Embryonic facial prominence (tissue), 1 donor: ENCODE data around the gene HIPK2.

Experiments
- DNase-seq: peaks from one replicate; pipeline ENCODE4 v3.0.0-alpha.2; 2016; ENCODE audit errors: extremely low spot score

The HIPK2 gene

DNA sequence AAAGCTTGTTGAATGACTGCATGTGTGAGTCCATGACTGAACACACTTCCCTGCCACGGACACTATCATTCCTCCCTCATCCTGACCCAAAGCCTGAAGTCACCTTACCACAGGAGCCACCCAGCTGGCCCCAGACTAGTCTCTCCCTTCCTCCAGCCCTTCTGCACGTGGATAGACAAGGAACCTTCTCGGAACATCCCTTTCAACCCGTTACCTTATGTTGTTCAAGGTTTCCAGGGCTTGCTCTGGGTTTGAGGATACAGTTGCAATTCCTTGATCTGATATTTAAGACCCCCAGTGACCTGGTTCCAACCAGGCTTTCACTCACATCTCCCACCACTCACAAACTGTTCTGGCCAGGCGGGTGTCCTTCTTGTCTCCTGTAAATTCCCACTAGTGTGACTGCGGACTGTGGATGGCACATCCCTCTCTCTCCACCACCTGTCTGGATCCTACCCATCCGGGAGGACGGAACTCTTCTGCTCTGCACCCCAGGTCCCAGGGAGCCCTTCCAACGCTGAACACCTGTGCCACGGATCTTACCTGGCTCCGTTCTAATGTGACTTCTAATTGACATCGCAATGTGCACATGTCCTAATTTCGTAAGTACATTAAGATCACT, 62.5 kb downstream of the HIPK2 start:
- DNase-seq = no peak

DNA sequence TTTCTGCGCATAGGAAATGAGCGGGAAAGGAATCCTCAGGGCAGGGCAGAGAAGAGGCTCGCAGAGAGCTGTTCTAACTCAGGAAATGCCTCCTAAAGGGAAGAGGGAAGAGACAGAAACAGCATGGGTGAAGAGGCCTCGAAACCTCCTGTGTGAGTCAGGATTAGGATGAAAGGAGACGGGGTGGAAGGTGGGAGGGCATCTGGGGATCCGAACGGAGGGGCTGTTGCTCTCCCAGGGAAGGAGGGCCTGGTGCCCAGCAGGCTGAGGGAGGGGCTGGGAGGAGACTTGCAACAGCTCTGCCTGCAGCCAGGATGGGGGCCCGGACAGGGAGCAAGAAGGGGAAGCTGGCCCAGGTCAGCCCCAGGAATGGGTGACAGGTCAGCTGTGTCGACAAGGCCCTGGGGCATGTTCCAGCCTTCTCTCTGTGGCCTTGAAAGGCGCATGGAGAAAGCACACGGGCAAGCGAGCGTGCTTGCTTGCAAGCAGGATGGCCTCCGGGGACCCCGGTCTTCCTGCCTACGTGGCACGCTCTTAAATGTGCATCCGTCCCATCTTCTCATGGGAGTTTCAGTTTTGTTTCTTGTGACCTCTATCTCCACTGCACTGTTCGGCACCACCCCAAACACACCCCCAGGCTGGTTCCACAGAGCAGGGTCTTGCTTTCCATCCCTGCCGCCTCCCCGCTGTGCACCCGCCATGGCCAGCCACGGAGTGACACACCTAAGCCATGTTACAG, 63.5 kb downstream of the HIPK2 start:
- DNase-seq = no peak

DNA sequence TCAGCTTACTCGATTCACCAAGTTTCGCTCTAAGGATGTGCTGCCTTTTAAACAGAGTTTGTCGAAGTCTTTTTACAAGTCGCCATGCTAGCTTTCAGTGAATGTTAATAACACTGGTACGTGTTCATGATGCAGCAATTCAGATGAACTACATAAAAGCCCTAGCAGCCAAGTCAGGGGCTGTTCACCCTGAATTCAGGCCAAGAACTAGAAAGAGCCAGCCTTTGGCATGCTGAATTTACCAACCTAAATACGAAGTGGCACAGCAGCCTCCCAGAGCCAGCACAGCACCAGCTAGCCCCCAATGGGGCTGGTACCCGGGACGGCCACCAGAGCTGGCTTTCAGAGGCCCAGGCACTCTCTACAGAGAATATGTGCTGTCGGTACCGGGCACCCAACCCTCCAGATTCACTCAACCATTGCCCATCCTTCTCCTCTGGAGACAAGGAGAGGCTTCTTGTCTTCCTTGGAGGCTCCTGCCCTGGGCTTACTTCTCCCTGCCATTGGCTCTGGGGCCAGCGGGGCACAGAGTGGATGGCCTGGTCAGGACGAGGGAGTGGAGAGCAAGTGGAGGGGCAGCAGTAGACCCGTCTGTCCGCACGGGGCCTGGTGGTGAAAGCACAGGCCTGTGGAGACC, 64.2 kb downstream of the HIPK2 start:
- no peak for DNase-seq

DNA sequence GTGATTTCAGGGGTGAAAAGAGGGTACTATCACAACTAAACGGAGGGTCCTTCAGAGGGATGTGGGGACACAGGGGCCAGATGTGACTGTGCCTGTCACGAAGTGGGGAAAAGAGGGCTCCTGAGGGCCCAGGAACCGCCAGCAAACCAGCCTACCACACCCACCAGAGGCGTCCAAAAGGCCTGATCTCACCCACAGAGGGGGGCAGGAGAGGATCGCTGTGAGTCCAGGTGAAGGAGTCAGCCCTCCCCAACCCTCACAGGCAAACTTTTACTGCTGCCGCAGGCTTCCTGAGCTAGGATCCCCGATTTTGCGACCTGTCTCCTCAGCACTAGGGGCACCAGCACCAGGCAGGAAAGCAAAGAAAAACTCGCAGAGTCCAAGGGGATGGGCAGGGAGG, 64.7 kb downstream of the HIPK2 start:
- no peak for DNase-seq

DNA sequence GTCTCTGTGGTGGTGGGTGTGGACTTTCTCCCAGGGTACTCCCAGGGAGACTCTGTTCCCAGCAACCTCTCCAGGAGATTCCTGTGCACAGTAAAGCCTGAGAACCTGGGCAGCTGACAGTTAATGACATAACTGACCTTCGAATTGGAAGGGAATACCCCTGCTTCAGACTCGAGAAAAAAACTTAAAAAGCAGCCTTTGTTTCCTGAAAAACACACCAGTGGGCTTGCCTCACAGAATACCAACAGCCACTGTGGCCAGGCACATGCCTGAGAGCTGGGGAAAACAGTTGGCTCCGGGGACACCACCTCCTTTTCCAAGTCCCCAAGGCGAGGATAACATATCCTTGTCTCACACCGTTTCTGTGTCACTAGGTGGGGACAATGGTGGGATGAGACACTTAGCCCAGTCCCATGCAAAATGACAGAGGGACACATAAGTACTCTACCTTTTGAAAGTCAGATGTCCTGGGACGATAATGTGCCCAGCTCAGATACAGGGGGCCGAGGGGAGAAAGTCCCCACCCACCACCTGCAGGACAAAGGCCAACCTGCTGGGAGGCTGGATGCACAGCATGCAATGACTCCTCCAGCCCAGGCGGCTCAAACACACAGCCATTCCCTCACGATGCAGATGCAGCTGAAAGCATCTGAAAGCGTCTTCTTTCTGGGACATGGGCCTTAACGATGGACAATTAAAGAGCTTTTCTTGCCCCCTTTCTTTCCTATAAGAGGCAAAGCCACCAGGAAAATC, 65.6 kb downstream of the HIPK2 start:
- DNase-seq = no peak

DNA sequence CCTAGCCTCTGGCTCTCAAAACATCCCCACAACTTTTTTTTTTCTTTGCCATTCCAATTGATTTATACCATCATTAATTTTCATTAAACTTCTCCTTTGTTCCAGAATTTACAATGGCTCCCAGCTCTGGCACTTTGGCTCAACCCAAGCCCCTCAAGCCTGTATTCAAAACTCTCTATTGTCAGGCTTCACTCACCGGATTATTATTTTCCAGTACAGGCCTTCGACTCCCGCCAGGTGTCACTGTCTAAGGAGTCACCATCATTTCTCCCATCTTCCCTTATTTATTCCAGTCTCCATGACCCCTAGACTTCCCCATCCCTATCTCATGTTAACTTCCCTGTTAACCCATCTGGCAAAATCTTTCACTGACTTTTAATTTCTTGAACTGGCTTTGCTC, 67.8 kb downstream of the HIPK2 start:
- DNase-seq = no peak

DNA sequence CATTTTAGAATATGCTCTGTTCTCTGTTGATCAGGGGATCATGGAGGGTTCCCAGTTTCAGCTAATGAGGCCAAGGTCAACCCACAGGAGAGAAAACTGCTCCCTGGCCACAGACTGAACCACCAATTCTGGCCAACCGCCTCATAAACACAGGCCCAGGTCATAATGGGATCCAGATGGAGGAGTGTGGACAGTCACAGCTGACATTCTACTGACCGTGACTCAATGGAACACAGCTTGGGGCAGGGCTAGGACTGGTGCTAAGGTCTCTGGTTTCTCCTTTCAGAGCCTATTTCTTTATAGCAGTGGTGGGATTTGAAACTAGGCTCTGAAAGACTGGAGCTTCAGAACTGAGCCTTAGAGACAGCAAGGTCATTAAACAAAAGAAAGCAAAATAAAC, 68.3 kb downstream of the HIPK2 start:
- no peak for DNase-seq

DNA sequence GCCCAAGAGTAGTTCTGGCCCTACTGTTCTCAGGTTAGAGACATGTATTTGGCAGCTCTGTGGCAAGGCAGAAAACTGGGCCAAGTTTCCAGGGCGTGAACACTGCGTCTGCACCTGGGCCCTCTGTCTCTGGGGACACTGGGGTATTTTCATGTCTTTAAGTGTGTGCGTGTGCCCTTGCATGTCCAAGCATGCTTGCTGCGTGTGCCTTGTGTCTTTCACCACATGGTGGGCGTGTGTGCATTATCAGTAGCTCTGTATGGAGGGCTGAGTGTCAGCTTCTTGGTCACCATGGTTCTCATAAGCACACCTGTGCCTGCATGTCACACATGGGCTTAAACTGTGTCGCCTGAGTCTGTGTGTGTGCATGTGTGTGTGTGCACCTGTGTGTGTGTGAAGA, 69.3 kb downstream of the HIPK2 start:
- no peak for DNase-seq

DNA sequence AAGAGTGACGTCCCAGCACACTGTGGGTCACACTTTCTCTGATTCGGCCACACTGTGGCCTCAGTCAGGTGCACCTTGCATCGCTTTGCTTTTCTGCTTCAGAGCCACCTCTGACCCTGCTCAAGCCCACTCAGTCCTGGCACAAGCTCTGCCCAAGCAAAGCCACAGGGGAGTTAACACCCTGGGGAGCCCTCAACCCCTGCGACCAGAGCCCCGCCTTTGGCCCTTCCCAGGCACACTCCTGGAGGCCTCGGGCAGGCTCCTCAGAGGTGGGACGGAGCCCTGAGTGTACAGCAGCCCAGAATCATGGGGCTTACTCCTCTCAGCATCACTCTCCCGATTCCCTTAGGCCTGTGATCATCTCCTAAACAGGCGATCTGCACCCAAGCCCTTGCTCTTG, 71.0 kb downstream of the HIPK2 start:
- no peak for DNase-seq

DNA sequence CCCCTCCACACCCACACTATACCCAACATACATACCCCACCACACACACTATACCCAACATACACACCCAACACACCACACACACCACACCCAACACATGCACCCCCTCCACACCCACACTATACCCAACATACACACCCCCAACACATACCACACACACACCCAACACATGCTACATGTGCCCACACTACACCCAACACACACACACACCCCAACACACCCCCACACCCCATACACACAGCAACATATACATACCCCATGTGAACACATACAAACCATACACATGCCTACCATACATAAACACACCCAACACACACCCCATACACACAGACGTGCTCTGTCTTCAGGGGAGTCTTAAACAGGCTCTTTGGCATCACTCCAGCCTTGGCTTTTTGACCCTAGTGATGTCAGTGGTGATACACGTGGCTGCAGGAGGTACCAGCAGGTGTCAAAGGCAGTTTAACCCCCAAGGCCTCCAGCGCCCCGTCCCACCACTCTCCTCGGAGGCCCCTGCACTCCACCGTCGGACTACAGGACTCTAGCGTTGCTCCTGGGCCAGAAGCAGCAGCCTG, 73.4 kb downstream of the HIPK2 start:
- no peak for DNase-seq

DNA sequence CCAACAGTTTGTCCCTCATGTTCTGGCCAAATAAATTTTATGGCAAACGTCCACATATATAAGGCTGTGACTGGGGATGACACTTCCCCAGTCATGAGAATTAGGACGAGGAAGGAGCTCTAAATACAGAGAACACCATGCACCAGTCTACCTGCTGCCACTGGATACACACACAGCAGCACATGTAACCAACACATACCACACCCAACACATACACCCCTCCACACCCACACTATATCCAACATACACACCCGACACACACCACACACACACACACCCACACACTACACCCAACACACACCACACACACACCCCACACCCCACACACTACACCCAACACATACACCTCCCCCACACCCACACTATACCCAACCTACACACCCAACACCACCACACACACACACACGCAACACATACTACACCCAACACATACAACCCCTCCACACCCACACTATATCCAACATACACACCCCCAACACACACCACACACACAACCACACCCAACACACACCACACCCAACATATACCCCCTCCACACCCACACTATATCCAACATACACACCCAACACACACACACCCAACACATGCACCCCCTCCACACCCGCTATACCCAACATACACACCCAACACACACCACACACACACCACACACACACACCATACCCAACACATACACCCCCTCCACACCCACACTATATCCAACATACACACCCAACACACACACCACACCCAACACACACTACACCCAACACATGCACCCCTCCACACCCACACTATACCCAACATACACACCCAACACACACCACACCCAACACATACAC, 74.1 kb downstream of the HIPK2 start:
- DNase-seq = no peak

DNA sequence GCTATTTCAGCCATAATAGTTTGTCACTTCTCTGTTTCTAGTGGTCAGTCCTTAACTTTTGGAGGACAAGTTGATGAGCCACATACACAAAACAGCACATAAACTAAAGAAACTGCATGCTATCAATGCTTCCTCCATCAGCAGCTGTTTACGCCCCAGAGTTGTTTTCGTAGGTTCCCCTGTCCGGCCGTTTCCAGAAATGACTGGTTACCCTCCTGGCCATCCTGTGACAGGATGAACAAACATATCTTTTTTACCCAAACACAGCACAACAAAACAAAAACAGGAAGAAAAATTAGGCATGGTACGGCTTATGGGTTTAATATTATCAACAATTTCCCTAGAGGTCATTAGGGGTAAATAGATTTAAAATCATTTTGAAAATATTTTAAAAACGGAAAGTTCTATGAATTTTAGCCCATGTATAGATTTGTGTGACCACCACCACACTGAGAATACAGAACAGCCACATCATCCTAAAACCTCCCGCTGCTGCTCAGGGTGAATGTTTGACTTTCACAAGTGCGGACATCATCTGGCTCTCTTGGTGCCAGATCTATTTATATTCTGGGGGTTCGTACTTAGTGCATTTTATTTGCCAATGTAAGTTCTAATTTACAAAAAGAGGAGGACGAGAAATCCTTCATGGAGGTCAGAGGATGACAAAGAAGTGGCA, 74.8 kb downstream of the HIPK2 start:
- no peak for DNase-seq

DNA sequence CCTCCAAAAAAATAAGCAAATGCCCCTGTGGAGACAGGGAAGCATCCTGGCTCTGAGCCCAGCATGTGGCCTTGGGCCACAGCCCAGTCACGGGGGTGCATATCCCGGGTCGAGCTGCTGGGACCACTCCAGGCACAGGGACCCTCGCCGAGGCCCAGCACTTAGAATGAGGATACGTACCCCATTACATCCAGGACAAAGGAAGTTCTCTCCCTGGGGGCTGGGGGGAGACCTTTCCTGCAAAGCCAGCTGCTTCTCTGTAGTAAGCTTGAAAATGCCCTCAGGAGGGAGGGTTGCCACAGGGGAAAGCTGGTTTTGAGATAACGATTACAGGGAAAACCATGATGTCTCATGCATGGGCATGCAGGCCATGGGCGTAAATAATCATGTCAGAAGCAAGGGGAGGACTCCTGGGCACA, 75.5 kb downstream of the HIPK2 start:
- DNase-seq = no peak

DNA sequence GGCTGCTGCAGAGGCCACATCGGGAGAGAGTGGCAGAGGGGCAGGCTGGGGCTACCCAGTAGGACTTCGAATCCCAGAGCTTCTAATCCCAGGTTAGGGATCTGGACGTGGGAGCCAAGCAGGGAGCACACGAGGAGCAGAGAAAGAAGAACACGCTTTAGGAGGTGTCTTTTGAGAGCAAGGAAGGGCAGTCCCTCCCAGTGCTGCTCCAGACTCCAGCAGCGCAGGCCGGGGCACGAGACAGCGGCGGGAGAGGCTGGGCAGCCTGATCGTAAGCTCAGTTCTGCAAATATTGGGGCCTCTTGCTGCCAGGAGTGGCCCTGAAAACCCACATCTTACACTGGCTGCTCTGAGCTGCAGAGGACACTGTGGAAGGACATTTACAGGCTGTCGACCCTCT, 75.9 kb downstream of the HIPK2 start:
- no peak for DNase-seq

DNA sequence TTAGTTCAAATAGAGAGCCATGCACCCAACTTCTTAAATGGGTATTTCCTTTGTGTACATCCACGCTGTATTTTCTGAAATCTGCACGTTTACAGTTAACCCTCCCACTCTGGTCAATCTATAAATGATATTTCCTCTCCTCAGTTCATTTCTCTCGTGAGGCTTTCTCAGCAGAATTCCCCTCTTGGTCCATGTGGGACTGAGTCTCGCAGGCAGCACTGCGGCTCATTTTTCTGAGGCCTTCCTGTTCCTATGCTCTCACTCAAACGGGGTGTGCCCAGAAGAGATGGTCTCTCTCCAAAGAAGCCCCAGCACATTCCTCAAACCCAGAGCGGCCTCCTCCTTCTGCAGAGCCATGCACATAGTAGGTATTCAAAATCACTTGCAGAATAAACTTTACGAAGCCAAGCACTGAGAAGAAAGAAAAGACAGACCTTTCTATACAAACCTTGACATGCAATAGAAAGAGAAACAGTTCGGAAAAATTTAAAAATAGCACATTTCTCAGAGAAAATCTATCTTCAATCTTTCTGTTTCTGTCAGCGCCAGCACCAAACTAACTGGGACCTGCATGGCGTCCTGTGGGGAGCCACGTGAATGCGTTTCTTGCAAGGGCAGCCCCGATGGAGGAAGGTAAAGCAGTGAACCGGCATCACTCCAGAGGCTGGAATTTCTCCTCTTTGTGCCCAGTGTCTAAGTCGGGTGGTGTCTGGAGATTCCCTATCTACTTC, 77.1 kb downstream of the HIPK2 start:
- DNase-seq = no peak

DNA sequence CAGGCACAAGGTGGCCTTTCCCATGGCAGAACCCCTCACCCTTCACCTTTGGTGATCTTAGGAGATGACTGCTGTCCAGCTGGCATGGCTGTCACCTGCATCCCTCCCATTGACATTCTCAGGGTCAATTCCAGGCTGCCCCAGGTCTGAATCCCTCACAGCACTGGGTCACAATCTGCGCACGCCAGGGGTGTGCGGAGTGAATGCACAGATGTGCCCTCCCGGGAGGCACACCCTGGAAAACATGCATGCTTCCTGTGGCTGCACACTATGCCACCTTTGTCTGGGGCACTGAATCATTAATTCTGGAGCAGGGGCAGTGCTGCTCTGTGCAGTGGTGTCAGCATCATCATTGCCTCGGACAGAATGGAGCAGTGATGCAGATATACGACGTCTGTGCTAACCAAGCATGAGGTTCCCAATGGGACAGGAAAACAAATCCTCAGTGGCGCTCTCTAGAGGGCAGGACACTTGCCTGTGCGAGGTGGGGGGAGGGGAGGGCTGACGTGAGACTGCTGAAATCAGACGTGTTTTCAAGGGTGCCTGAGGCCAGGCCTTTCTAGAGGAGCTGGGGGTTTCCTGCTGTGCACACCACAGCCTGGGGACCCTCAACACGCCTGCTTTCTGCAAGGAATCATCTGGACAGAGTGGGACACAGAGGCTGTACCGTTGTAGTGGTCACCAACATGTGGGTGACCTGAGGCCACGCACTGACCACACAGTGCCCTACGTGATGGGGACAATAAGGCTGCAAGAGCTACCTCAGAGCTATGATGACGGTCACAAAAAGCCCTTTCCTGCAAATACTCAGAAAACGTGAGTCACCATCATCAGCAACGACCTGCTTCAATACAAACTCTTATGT, 77.9 kb downstream of the HIPK2 start:
- no peak for DNase-seq

DNA sequence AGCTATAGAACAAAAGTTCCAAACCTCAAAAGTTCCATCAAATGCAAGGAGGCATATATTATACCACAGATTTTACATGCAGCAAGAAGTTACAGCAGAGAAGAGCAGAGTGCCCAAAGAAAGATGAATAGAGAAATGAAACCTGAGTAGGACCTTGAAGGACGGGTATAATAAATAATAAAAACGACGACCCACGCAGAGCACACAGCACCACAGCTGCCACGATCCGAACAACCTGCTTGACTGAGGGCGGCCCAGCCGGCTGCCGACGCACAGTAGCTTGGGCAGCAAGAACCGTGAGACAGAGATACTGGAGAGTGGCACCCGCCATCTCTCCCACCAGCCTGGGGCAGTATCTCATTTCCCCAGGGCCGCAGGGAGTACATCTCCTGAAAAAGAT, 79.0 kb downstream of the HIPK2 start:
- no peak for DNase-seq

DNA sequence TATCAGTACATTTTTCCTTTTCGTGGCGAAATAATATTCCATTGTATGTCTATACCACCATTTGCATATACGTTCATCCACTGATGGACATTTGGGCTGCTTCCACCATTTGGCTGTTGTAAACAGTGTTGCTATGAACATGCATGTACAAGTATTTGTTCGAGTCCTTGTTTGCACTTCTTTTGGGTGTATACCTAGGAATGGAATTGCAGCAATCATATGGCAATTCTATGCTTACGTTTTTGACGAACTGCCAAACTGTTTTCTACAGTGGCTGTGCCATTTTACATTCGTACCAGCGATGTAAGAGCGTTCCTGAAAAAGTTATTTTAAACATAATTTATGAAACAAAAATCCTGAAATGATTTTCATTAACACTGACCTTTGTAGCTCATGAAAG, 79.5 kb downstream of the HIPK2 start:
- DNase-seq = no peak

DNA sequence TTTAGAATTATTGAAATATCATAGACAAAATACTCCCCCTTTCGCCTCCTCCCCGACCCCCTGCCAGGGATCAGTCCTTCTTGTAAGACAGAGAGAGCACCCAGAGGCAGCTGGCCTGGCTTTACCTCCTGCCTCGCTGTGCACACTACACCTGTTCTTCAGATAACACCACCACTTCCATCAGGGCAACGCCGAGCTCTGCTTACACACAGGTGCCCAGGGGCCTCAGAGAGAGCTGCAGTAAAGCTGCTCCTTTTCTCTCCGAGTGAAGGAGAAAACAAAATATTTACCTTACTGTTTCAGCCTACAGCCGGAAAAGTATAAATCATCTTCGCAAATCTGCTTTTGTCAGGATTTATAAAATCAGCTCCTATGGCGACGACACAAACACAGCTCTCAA, 80.7 kb downstream of the HIPK2 start:
- DNase-seq = no peak
